PC-9 (cell line): ENCODE results near the gene MESP2. TPM values are rescaled to one million over a fixed set of nuclear protein-coding genes. Genes with fewer than 3 reads are reported as not detected.

Experiments used
- BruUV-seq: library from RNA; stranded (reverse); fragments of 400-500 nt; replicated peaks from 2 replicates; lab custom pipeline; 2021; lab: Mats Ljungman, UMichigan
- CTCF ChIA-PET: fragments of 300-600 bp; sonication (Branson Sonifier 250); formaldehyde crosslinking; loops from one replicate; lab custom pipeline; 2022; ENCODE audit warnings: antibody characterized with exemption; lab: Charles Lee
- POLR2A ChIA-PET: fragments of 300-600 bp; sonication (Branson Sonifier 250); formaldehyde crosslinking; loops from one replicate; lab custom pipeline; 2022; ENCODE audit warnings: antibody characterized with exemption; ENCODE audit not compliant: unreplicated experiment; lab: Charles Lee
- DNase-seq, 2 experiments: peaks; one replicate each; pipeline versions ENCODE4 v3.0.0 to v3.0.0-alpha.2; 2015 to 2022; ENCODE audit warnings: mixed read lengths in 1 of 2
- H2AFZ ChIP-seq: fragments of 200-600 bp; sonication (generic); 2 replicates; pipeline ENCODE4 v1.8.1; 2017; ENCODE audit warnings: antibody characterized with exemption
- H3F3A ChIP-seq: fragments of 200-600 bp; sonication (generic); 2 replicates; pipeline ENCODE4 v1.8.1; 2017; ENCODE audit warnings: antibody characterized with exemption, mild to moderate bottlenecking, low read depth; ENCODE audit not compliant: insufficient read depth
- H3K27ac ChIP-seq: fragments of 200-600 bp; sonication (generic); 2 replicates; pipeline ENCODE4 v1.6.1; 2016; ENCODE audit warnings: mixed run types
- H3K27me3 ChIP-seq: fragments of 200-600 bp; sonication (generic); 2 replicates; pipeline ENCODE4 v1.6.1; 2016; ENCODE audit warnings: low read depth, mixed run types; ENCODE audit not compliant: insufficient read depth
- H3K36me3 ChIP-seq: fragments of 200-600 bp; sonication (generic); 2 replicates; pipeline ENCODE4 v1.6.1; 2016; ENCODE audit warnings: low read depth, mixed run types
- H3K4me1 ChIP-seq: fragments of 200-600 bp; sonication (generic); replicated peaks from 2 replicates; pipeline ENCODE4 v1.6.1; 2016; ENCODE audit warnings: mixed run types; ENCODE audit not compliant: insufficient read depth
- H3K4me2 ChIP-seq: fragments of 200-600 bp; sonication (generic); 2 replicates; pipeline ENCODE4 v1.6.1; 2017; ENCODE audit warnings: mixed run types
- H3K4me3 ChIP-seq: fragments of 200-600 bp; sonication (generic); 2 replicates; pipeline ENCODE4 v1.6.1; 2016; ENCODE audit warnings: mixed run types
- H3K79me2 ChIP-seq: fragments of 200-600 bp; sonication (generic); 2 replicates; pipeline ENCODE4 v1.6.1; 2017; ENCODE audit warnings: low read depth, mixed run types
- H3K9me2 ChIP-seq: fragments of 200-600 bp; sonication (generic); 2 replicates; pipeline ENCODE4 v1.8.1; 2017; ENCODE audit warnings: mild to moderate bottlenecking; ENCODE audit not compliant: insufficient read depth
- H3K9me3 ChIP-seq: fragments of 200-600 bp; sonication (generic); 2 replicates; pipeline ENCODE4 v1.8.1; 2016; ENCODE audit warnings: low read depth; ENCODE audit not compliant: insufficient read depth
- H4K20me1 ChIP-seq: fragments of 200-600 bp; sonication (generic); 2 replicates; pipeline ENCODE4 v1.8.1; 2017; ENCODE audit not compliant: insufficient read depth
- CTCF ChIP-seq: fragments of 200-600 bp; sonication (generic); conservative IDR thresholded peaks from 2 replicates; pipeline ENCODE4 v1.6.1; 2017; ENCODE audit warnings: mixed run types, antibody characterized with exemption, mild to moderate bottlenecking, moderate library complexity
- EZH2 ChIP-seq: fragments of 200-600 bp; sonication (generic); IDR thresholded peaks from 2 replicates; pipeline ENCODE4 v1.8.0; 2017; ENCODE audit warnings: antibody characterized with exemption, low read depth
- intact Hi-C: fragments of 100-400 bp; cut with micrococcal nuclease; formaldehyde crosslinking; loops from one replicate; pipeline ENCODE4 v1.10.0; 2022; ENCODE audit not compliant: unreplicated experiment
- total RNA-seq: library from RNA; stranded (reverse); gene quantifications from 2 replicates; pipeline ENCODE4 v1.2.3, GENCODE V29; 2021

The MESP2 gene
- total RNA-seq, 1 experiment from 2014 or later = 1.3 TPM

GRCh38 chr15:89805241-89806209 is 29.4 kb downstream of the MESP2 start:
- intact Hi-C loops = no loop called here
- POLR2A ChIA-PET = no interaction called here
- Histone ChIP-seq H2AFZ (no peak overlapping the region), H3K36me3 (peaks cover 27% of the 10 kb centered on the region), H3K27ac (no peak overlapping the region), H3K4me1 (peaks cover 15% of the 10 kb centered on the region; the same call in 1 of the 2 replicates), H3K4me3 (no peak overlapping the region), H3K9me2 (no peaks in the 10 kb centered on the region), H4K20me1 (peaks cover 24% of the 10 kb centered on the region; the same call in 1 of the 2 replicates), H3F3A (peaks cover 7% of the 10 kb centered on the region; the same call in 1 of the 2 replicates), H3K9me3 (no peaks in the 10 kb centered on the region), H3K4me2 (no peak overlapping the region), H3K27me3 (no peaks in the 10 kb centered on the region), H3K79me2 (peaks cover 45% of the 10 kb centered on the region)
- BruUV-seq = no TSS peak
- no peak for DNase-seq
- TF ChIP-seq EZH2 (no peak), CTCF (no peak)
- CTCF ChIA-PET = no interaction called here

GRCh38 chr15:89806210-89806558 is 30.1 kb downstream of the MESP2 start:
- ChIA-PET CTCF (no interaction called here), POLR2A (no interaction called here)
- Histone ChIP-seq H3K4me2 (no peak overlapping the region), H3K9me3 (no peaks in the 10 kb centered on the region), H3K27ac (no peak overlapping the region), H3K4me3 (no peak overlapping the region), H3F3A (peaks cover 7% of the 10 kb centered on the region; the same call in 1 of the 2 replicates), H3K27me3 (no peaks in the 10 kb centered on the region), H3K79me2 (peaks cover 51% of the 10 kb centered on the region), H3K36me3 (peaks cover 26% of the 10 kb centered on the region), H3K4me1 (peaks cover 21% of the 10 kb centered on the region; the same call in 1 of the 2 replicates), H4K20me1 (peaks cover 31% of the 10 kb centered on the region; the same call in 1 of the 2 replicates), H3K9me2 (no peaks in the 10 kb centered on the region), H2AFZ (no peak overlapping the region)
- intact Hi-C loops = no loop called here
- no TSS peak for BruUV-seq
- DNase-seq = no peak
- TF ChIP-seq EZH2 (no peak), CTCF (no peak)

- Histone ChIP-seq H3K27ac (no peak overlapping the region), H3K36me3 (peaks cover 22% of the 10 kb centered on the region; the same call in 1 of the 2 replicates), H2AFZ (no peak overlapping the region), H3K4me2 (no peak overlapping the region), H3K4me1 (peaks cover 22% of the 10 kb centered on the region; the same call in 1 of the 2 replicates), H3K27me3 (no peaks in the 10 kb centered on the region), H3K9me2 (no peaks in the 10 kb centered on the region), H3K79me2 (peaks cover 58% of the 10 kb centered on the region), H3K9me3 (no peaks in the 10 kb centered on the region), H4K20me1 (peaks cover 31% of the 10 kb centered on the region; the same call in 1 of the 2 replicates), H3F3A (peaks cover 7% of the 10 kb centered on the region; the same call in 1 of the 2 replicates), H3K4me3 (no peak overlapping the region)
- ChIA-PET CTCF (no interaction called here), POLR2A (interaction anchor here (0.7 kb wide), 1 partner anchor 30 kb away, joined by 5 read pairs; no protein-coding TSS in a partner anchor)
- DNase-seq = no peak
- TF ChIP-seq CTCF (no peak), EZH2 (no peak)
- BruUV-seq = no TSS peak
- intact Hi-C loops = no loop called here
These were observed 30.7 kb downstream of the MESP2 start for GRCh38 chr15:89806559-89807550.
